ENCODE results near the gene AMIGO2. TPM values are rescaled to one million over a fixed set of nuclear protein-coding genes. Genes with fewer than 3 reads are reported as not detected.

Gene AMIGO2
- total and polyA plus RNA-seq, 9 of the 15 experiments (the other 6 are each of a cell fraction or from before 2014, with no cell fraction given) = 2.0 to 8.3 (median 3.8) TPM

- TF ChIP-seq ZFP91 (CRISPR knock-in tag; IDR thresholded peaks at IDR 0.05) (no peak), ZNF77 (CRISPR knock-in tag; IDR thresholded peaks at IDR 0.05) (no peak)
Measured at GRCh38 chr12:47094804-47095203, 15.0 kb upstream of the AMIGO2 start (continued).

- FAIRE-seq = no peak
Measured at GRCh38 chr12:47091009-47091408, 11.2 kb upstream of the AMIGO2 start.

More at GRCh38 chr12:47091009-47091408, 11.2 kb upstream of the AMIGO2 start:
- Histone ChIP-seq H3K9ac (ENCODE audit: insufficient read depth in 1 of 2, low read depth in 2 of 2, low read length in 2 of 2) (no peak overlapping the region), H3K36me3 (ENCODE audit: control insufficient read depth, insufficient read depth, low read length) (no peaks in the 10 kb centered on the region), H2AFZ (ENCODE audit: low read depth, low read length) (no peak overlapping the region), H3K27me3 (ENCODE audit: control insufficient read depth in 2 of 2, insufficient read depth in 2 of 2, low read length in 2 of 2) (no peaks in the 10 kb centered on the region), H3K27ac (ENCODE audit: extremely low read depth, low read depth, low read length) (no peak overlapping the region), H3K9me3 (replicated peaks; ENCODE audit: control insufficient read depth, insufficient read depth, low read depth, low read length) (no peaks in the 10 kb centered on the region), H3K4me3 (no peak overlapping the region), H3K79me2 (ENCODE audit: control insufficient read depth, insufficient read depth, low read length) (no peaks in the 10 kb centered on the region), H3K4me1 (replicated peaks in 1 of 2; ENCODE audit: control insufficient read depth in 2 of 2, insufficient read depth in 2 of 2, low read length in 2 of 2) (0 out of 5 replicates have a peak, but pooled peaks cover 0 to 3% of the 10 kb centered on the region in 2 experiments), H4K20me1 (replicated peaks; ENCODE audit: control insufficient read depth, insufficient read depth, low read length) (no peaks in the 10 kb centered on the region), H3K4me2 (ENCODE audit: insufficient read depth, low read length) (no peak overlapping the region), H3K9me1 (ENCODE audit: control insufficient read depth, insufficient read depth, low read length) (no peaks in the 10 kb centered on the region)
- intact Hi-C loops (cut with micrococcal nuclease) = no loop called here
- no TSS peak for BruUV-seq (replicated peaks)
- POLR2A ChIA-PET = no interaction called here
- 36% methylated on average over 2 of the region's 2 CpGs for WGBS (ENCODE audit: insufficient coverage, low coverage, missing lambda C conversion rate)
- DNase-seq (ENCODE audit: extremely low read depth in 1 of 4, low spot score in 3 of 4) = no peak
- CTCF ChIA-PET (ENCODE audit: low intra/inter-chr PET ratio) = no interaction called here
- peak; percentile 24 for TF ChIP-seq ZFP36 (IDR thresholded peaks at IDR 0.05; ENCODE audit: low read depth, low read length, partially characterized antibody)
- TF ChIP-seq KLF6 (CRISPR knock-in tag; IDR thresholded peaks at IDR 0.05; ENCODE audit: borderline replicate concordance) = no peak
- TF ChIP-seq ELF2 (CRISPR knock-in tag; IDR thresholded peaks at IDR 0.05) = no peak
- no peak for TF ChIP-seq NFRKB (IDR thresholded peaks at IDR 0.05; ENCODE audit: low read depth)
- TF ChIP-seq ETV5 (CRISPR knock-in tag; IDR thresholded peaks at IDR 0.05; ENCODE audit: low read depth) = no peak
- in situ Hi-C loops (cut with MboI) = no loop called here
- ATAC-seq = no peak
